ENCODE data around the gene NANOS3. TPM values are rescaled to one million over a fixed set of nuclear protein-coding genes. Genes with fewer than 3 reads are reported as not detected.

NANOS3 gene
- total and polyA plus RNA-seq, 9 of the 15 experiments (the other 6 are each of a cell fraction or from before 2014, with no cell fraction given), result not detected

- peak in 1 of 2 experiments; percentile 74; a peak in 1 of 4 replicates for TF ChIP-seq ZMIZ1 (IDR thresholded peaks at IDR 0.05; ENCODE audit: low read depth in 2 of 2, low read length in 2 of 2)
- no peak for TF ChIP-seq TGIF2 (CRISPR knock-in tag; IDR thresholded peaks at IDR 0.05)
- no peak; the same call in 1 of the 2 replicates for TF ChIP-seq ZNF75A (CRISPR knock-in tag; IDR thresholded peaks at IDR 0.05)
- peak; percentile 59; the same call in 1 of the 2 replicates for TF ChIP-seq ZBTB26 (CRISPR knock-in tag; IDR thresholded peaks at IDR 0.05)
- peak; percentile 62 for TF ChIP-seq ZBTB40 (IDR thresholded peaks at IDR 0.05)
- TF ChIP-seq ZBTB40 (CRISPR knock-in tag; IDR thresholded peaks at IDR 0.05), result no peak
- TF ChIP-seq HDAC3 (IDR thresholded peaks at IDR 0.05; ENCODE audit: borderline replicate concordance, partially characterized antibody), result peak; percentile 61
- TF ChIP-seq PML (IDR thresholded peaks at IDR 0.05; ENCODE audit: low read length), result peak; percentile 43; the same call in 1 of the 2 replicates
- TF ChIP-seq CBFA2T2 (conservative IDR thresholded peaks at IDR 0.05), result peak; percentile 61
- no peak for TF ChIP-seq FOXA3 (CRISPR knock-in tag; conservative IDR thresholded peaks at IDR 0.05 in 1 of 2, IDR thresholded peaks at IDR 0.05 in 1 of 2)
- TF ChIP-seq CHD2 (IDR thresholded peaks at IDR 0.05; ENCODE audit: low read depth, low read length), result no peak
- TF ChIP-seq SIRT6 (IDR thresholded peaks at IDR 0.05; ENCODE audit: low read depth, low read length), result no peak
These were observed 29.3 kb upstream of the NANOS3 start (continued) for GRCh38 chr19:13847407-13848339.
